ENCODE data around the gene TRPC6.
"Not testable (repeated sequence)": the region's sequence is repeated elsewhere in the genome, so short reads cannot be mapped to it uniquely, and the experiment has no call there.

TRPC6 gene

DNA sequence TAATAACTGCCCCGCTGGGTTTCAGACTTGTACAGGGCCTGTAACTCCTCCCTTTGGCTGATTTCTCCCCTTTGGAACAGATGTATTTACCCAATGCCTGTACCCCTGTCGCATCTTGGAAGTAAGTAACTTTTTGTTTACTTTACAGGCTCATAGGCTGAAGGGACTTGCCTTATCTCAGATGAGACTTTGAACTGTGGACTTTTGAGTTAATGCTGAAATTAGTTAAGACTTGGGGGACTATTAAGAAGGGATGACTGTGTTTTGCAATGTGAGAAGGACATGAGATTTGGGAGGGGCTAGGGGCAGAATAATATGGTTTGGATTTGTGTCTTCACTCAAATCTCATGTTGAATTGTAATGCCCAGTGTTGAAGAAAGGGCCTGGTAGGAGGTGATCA is 62.0 kb downstream of the TRPC6 start:
- DNase-seq (ENCODE audit: low read depth in 2 of 2) = no peak

DNA sequence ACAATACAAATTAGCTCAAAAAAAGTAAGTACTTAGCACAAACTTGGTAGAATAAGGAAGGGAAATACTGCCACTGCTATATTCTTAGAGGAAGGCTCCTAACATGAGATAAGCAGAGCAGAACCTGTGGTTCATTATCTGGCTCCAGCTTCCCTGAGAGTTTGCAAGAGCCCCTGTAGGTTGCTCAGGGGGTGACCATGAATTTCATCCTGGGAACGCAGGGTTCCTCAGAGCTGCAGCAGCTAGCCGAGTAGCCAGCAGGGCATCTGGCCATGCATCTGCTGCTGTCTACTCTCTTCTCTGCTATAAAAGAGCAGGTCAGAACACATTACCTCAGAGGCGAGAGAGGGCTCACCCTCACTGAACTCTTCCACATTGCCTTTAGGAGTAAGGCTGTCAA is 67.3 kb downstream of the TRPC6 start:
- DNase-seq (ENCODE audit: low read depth in 2 of 2) = no peak

DNA sequence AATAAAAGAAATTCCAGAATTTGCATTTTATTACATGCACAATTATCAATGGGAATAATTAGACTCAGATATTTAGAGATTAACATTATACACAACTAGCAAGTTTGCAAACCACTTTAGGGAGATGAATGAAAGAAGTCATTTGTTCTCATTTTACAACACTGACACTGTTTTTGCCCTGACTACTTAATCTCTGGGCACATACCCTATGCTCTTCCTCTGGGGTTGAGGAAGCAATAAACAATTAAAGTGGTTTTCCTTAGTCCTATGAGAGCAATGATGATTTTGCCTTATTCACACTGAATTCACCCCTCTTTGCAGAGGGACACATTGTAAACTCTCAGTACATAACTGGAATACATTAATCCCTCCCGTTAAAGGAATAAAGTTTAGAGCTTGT is 72.7 kb downstream of the TRPC6 start:
- no peak for DNase-seq (ENCODE audit: low read depth in 2 of 2)

DNA sequence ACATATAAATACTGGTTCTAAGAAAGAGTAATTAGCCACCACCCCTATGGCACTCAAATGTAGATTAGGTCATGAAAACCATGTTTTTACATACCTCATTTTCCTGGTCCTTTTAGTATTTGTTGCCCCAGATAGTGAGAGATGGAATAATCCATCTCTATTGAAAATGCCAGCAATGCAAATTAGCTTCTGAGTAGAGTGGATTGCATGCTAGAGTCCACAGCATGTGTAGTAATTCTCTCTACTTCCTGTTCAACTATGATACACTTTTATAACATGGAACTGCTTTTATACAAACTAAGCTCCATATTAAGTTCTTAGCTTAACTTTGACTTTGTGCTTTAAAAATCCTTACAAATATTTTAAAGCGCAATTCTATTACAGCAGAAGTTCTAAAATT is 73.2 kb downstream of the TRPC6 start:
- DNase-seq (ENCODE audit: low read depth in 2 of 2) = no peak

DNA sequence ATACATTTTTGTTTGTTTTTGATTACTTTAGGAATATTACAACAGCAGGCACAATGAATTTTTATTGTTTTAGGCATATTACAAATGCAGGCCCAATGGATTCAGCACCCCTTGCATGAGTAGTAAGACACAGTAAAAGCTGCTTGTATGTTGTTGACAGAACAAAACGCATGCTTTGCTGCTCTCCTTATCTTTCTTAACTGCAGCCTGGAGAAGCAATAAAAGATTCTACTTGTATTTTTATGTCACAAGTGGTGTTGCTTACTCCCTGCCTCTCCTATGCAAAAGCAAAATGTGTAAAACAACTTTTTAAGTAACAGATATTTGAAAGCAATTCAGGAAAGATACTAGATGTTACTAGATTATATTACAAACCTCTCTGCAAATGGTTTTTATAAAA is 73.9 kb downstream of the TRPC6 start:
- DNase-seq (ENCODE audit: low read depth in 2 of 2) = no peak

DNA sequence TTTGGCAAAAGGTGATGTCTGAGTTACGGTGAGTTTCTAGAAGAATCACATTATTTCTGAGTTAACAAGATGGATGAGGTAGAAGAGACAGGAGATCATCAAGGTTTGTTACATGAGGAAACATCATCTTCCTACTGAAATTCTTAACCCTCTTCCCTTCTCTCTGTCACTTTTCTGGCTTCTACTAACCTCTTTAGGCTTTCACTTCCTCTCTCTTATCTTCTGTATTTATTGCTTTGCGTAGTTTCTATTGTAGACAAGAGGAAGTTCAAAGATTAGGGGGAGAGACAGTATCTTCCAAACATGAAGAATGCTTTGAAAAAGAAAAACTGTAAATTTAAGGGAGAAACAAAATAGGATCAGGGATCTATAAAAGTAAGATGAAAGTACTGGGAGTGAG is 75.4 kb downstream of the TRPC6 start:
- no peak for DNase-seq (ENCODE audit: low read depth in 2 of 2)

DNA sequence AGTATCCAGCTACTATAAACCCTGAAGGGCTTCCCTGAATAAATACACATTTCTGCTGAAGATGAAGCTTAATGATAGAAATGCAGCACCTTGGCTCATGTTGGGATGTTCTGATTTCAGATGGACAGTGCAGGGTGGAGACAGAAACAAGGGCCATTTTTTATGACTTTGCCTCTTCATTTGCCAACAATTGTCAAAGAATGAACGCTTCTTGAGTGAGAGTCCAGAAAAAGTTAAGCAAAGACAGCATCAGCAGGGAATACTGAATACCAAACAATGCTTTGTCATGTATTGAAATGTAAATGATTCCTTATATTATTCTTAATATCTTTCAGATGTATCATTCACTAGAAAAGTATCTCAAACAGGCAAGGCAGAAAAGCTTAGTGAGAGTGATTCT is 84.9 kb downstream of the TRPC6 start:
- DNase-seq (ENCODE audit: low read depth in 2 of 2) = no peak

DNA sequence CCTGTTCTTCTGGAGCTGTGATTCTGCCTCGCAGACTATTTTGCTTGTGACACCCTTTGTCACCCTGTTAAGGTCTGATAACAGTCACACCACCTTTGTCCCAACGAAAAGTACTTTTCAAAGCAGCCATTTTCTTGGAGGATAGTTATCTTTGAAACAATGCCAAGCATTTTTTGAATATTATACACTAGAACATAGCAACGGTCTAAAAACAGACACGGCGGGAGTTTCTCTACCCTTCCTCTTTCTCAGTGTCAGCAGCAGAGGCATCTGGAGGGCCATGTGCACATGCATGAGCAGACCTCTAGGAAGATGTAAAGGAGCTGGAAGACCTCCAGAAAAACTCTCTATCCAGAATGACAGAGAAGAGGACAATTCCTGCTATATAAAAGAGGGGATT is 86.5 kb downstream of the TRPC6 start:
- no peak for DNase-seq (ENCODE audit: low read depth in 2 of 2)

DNA sequence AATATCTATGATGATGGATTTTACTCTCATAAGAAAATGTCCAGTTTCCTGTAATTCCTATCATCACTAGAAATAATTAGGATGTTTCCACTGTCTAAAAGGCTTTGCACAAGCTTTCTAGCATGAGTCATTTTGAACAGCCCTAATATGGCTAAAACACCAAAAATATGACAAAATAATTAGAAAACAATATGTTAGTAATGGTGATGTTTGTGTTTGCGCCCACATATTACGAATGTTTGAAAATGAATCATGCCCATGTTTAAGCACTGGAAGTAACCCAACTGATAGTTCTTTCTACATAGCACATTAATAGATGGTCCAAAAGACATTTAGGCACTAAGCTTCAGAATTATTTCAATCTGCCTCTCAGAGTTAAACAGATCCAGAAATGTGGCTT is 96.0 kb downstream of the TRPC6 start:
- DNase-seq (ENCODE audit: low read depth in 2 of 2) = no peak

DNA sequence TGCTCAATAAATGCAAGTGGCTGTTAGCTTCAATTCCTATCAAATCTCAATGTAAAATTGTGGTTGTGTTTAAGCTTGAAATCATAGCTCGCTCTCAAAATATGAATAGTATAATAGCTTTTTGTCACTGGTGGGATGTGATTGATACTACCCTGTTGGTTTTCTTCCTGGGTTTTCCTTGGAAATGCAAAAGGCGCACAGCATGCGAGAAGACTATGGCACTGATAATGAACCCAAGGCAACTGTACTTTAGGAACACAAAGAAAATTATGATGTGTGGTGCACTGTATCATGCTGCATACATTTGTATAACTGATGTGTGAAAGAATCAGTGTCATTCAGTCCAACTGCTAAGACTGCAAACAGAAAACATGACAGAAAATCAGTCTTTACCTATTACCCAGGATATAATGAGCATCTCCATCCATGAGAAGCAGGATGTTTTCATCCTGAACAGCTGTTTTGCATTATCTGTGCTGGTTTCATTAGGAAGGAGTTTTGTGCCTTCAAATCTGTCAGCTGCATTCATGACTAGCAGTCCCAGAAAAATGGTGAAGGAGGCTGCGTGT is 101.2 kb downstream of the TRPC6 start:
- no peak for DNase-seq (ENCODE audit: low read depth in 2 of 2)

DNA sequence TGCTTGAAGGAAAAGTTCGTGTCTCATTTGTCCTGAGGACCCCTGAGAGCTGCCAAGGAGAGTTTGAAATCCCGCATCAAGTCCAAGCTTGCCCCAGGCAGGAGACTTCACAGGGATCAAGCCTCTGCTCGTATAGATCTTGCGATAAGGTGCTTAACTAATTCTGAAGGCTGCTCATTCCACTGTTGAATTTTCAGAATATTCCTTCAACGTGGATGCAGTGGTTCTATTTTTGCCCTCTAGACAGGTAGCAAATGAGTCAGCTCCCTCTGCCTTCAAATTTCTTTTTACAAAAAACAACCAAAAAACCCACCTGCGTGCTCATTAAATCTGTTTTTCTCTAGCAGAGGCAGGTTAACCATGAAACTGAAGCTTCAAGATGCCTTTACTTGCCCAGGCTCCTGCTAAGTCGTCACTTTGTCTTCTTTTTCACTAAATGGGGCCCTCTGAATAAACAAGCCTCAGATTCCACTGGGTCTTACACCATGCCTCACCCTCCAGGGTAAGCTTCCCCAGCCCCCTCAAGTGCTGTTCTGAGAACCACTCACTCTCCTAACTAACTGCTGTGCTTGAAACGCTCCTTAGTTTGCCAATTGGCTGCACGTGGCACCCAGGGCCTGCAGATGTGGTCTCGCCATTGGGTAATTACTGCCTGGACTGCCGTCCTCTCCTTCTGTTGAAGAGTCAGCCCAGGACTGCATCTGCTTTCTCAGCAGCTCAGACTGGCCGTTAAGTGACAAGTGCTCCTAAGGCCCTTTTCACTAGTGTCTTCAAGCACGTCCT is 105.0 kb downstream of the TRPC6 start:
- no peak for DNase-seq (ENCODE audit: low read depth in 2 of 2)

DNA sequence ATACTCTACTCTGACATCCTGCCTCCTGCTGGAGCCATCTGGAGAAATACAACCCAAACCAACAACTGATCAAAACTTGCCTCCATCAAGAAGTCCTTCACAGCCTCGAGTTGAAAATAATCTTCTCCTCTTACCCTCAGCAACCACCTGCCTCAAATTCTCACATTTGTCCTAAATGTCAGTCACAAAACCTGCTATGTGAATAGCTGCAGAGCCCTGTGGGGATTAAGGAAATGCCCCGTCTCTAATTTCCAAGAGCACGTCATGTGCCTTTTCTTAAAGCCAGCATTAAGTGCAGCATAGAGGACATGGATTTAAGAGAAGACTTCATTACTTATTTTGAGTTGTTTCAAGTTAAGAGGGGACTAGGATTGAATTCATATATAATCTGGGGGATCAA is 105.9 kb downstream of the TRPC6 start:
- DNase-seq (ENCODE audit: low read depth in 2 of 2) = no peak

DNA sequence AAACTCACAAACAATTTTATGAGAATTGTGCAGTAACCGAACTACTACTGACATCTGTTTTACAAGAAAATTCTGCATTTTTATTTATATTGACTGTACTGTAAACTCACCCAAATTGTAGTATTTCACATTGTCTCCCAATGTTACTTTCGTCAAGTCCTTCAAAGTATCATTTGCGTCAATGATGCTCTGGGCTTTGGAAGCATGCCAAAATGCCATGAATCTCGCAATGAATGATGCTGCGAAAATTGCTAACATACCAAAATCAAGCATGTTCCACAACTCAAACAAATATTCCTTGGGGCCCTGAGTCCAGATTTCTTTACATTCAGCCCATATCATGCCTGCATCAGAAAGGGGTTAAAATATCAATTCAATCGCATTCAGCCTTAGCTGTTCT is 107.6 kb downstream of the TRPC6 start:
- DNase-seq (ENCODE audit: low read depth in 2 of 2) = no peak

DNA sequence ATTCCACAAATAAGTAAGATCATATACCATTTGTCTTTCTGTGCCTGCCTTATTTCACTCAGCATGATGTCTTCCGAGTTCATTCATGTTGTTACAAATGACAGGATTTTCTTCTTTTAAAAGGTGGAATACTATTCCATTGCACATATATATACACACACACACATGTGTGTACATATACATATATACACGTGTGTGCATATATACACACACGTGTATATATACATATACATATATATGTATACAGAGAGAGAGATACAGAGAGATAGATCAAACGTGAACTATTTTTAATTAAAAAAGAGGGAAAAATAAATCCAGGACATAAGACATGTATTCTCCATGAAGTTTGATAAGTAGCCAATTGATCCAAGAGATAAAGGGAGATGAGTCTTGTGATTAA is 108.1 kb downstream of the TRPC6 start:
- no peak for DNase-seq (ENCODE audit: low read depth in 2 of 2)

DNA sequence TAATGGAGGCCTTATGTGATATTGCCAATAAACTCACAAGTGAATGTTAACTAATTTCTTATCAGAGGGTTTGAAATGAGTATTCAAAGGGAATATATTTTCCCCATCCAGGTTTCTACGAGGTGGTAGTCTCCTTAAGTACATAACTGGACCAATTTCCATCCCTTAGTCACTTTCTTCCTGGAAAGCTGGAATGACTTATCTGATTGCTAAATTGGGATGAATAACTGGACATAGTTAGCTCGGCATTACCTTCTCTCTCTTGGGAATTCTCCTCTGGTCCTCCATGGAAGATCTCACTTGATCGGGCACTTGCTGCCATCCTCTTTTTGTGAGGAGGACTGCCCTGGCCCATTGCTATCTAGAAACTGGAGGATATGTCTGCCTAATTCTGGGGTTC is 109.1 kb downstream of the TRPC6 start:
- no peak for DNase-seq (ENCODE audit: low read depth in 2 of 2)

DNA sequence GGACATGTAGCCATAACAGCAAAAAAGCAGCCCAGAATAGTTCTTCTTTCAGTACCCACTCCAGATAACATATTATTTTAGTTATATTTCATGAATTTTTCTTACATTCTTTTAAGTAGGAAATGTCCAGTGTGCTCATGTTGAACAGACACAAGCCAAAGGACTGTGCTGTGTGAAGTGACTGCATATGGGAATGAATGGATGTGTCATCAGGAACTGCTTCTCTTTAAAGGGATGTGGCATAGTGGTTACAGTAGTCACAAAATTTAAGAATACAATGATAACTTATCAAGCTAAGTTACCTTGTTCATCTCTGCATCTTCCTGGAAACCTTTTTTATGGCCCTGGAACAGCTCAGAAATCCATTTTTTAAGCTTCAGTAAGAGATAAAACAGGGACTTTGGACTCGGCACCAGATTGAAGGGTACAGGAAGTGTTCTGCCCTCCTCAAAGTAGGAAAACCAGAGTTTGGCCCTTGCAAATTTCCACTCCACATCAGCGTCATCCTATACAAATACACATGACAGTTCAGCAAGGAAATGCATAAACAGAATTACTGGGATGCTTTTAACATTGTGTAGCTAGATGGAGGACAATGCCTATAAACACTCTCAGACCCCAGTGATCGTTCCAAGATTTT is 112.8 kb downstream of the TRPC6 start:
- no peak for DNase-seq (ENCODE audit: low read depth in 2 of 2)

DNA sequence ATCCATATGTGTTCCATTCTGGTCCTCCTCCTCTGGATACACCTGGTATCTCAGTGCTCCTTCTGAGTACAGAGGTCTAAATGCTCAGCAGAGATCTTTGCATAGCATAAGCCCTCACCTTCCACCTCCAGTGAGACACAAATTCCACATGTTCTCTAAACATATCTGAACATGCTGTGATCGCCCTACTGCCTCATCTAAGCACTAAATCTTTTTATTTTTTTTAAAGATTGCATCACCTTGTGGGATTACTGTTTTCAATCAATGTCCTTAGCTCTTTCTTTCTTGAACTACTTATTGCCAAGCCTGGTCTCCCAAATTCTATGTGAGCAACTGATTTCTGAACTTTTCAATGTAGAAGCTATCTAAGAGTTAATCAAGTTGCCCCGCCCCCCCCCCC is 113.4 kb downstream of the TRPC6 start:
- no peak for DNase-seq (ENCODE audit: low read depth in 2 of 2)

DNA sequence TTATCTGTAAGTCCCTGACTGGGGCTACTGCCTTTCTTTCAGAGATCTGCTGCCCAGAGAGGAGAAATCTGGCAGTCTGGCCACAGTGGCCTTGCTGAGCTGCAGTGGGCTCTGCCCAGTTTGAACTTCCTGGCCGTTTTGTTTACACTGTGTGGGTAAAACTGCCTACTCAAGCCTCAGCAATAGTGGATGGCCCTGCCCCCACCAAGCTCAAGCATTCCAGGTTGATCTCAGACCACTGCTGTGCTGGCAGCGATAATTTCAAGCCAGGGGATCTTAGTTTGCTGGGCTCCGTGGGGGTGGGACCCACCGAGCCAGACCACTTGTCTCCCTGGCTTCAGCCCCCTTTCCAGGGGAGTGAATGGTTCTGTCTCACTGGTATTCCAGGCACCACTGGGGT is 117.5 kb downstream of the TRPC6 start:
- no peak for DNase-seq (ENCODE audit: low read depth in 2 of 2)

DNA sequence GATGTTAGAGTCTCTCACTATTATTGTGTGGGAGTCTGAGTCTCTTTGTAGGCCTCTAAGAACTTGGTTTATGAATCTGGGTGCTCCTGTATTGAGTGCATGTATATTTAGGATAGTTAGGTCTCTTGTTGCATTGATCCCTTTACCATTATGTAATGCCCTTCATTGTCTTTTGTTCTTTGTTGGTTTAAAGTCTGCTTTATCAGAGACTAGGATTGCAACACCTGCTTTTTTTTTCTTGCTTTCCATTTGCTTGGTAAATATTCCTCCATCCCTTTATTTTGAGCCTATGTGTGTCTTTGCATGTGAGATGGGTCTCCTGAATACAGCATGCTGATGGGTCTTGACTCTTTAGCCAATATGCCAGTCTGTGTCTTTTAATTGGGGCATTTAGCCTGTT is 119.4 kb downstream of the TRPC6 start:
- DNase-seq (ENCODE audit: low read depth in 2 of 2) = not testable (repeated sequence)

DNA sequence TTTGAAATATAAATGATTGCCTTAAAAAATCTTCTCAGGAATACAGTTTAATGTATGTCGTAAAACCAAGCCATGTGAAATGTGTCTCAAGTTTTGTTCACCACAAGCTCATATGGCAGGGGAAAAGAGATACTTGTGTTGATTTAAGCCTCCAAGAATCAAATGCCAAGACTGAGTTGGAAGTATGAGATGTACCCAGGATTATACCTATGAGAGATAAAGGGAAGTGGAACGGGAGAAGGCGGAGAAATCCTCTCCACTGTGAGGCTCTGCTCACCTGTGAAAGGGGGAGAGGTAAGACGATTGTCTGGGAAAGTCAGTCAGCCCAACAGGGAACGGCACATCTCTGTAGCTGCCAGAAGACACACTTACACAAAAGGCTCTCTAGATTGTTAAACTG is 124.8 kb downstream of the TRPC6 start:
- no peak for DNase-seq (ENCODE audit: low read depth in 2 of 2)

DNA sequence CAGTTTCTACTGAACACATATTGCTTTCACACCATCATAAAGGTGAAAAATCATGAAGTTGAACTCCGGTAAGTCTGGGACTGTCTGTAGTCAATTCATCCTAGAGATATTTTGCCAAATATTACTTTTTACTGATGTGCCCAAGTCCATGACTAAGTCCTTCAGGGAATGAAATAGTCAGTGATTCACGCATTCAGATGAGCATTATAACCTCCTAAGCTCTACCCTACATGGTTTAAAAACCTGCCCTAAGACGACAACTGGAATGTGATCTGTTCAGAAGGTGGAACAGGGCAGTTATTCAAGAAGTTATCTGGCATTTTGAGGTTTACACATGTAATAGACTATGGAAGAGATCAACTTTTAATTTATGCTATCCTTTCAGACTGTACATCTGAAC is 125.6 kb downstream of the TRPC6 start:
- no peak for DNase-seq (ENCODE audit: low read depth in 2 of 2)

DNA sequence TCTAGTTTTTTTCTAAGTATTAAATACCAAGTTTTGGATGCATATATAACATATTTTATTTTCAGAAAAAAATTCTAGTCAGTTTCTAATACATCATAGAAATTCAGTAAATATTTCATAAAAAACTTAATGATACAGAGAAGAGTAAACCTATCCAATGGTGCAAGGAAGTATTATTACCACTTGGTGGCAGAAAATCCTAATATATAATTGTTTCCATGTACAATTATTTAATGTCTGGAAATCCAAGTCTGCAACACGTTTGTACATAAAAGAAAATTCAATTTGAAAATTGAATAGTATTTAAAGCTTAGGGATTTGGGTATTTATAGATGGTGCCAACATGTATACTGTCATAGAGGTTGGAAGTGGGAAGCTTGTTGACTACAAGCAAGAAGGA is 127.0 kb downstream of the TRPC6 start:
- no peak for DNase-seq (ENCODE audit: low read depth in 2 of 2)

DNA sequence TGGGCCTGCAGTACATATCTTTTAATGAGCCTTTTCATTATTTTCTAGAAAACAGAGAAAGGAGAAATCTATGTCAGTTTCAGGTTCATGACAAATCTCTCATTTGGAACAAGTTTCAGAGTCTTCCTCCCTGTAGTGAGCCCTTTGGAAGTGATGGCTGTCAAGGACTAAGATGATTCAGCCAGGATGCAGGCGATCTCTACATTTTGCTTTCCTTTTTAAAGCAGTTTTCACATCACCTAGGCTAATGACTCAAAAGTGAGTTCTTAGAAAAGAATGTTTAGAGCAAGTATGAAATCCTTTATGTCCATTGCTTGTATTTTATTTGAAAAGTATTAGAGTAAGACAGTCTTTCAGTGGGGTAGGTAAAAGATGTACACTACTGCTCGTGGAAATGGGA is 130.1 kb downstream of the TRPC6 start:
- no peak for DNase-seq (ENCODE audit: low read depth in 2 of 2)
